K562 (cell line): ENCODE data around the gene FAM89B. TPM values are rescaled to one million over a fixed set of nuclear protein-coding genes. Genes with fewer than 3 reads are reported as not detected.

ENCODE experiments used
- HLTF ChIP-seq: fragments of 450-650 bp; IDR thresholded peaks from 2 replicates; pipeline ENCODE4 v1.6.1; 2016
- LEF1 ChIP-seq: fragments of 450-650 bp; IDR thresholded peaks from 2 replicates; pipeline ENCODE4 v1.6.1; 2016; ENCODE audit warnings: mild to moderate bottlenecking
- MCM3 ChIP-seq: fragments of 450-650 bp; IDR thresholded peaks from 2 replicates; pipeline ENCODE4 v1.6.1; 2016
- MEF2D ChIP-seq: conservative IDR thresholded peaks from 2 replicates; pipeline ENCODE4 v1.6.1; 2016; ENCODE audit warnings: low read depth, missing genetic modification characterization, missing compliant biosample characterization
- MTA3 ChIP-seq: fragments of 450-650 bp; formaldehyde crosslinking; IDR thresholded peaks from 2 replicates; pipeline ENCODE4 v1.6.1; 2017; ENCODE audit warnings: mild to moderate bottlenecking, borderline replicate concordance
- MYNN ChIP-seq, 2 experiments: sonication (generic); formaldehyde crosslinking in 1 of 2; IDR thresholded peaks; 2 replicates each; pipeline versions ENCODE4 v1.5.0 to v1.6.1; 2016 to 2020; ENCODE audit warnings: antibody characterized with exemption in 1 of 2, missing genetic modification reagents in 1 of 2
- POLR2AphosphoS2 ChIP-seq: IDR thresholded peaks from 2 replicates; pipeline ENCODE4 v1.6.1; 2012; ENCODE audit warnings: low read length, improper control_type of control experiment
- RAD21 ChIP-seq, 2 experiments: fragments of 250-450 bp in 1 of 2; fragments of 450-650 bp in 1 of 2; sonication (Bioruptor Pico) in 1 of 2; formaldehyde crosslinking in 1 of 2; IDR thresholded peaks in 1 of 2; conservative IDR thresholded peaks in 1 of 2; 2 replicates each; pipeline versions ENCODE4 v1.4.0 to v1.8.0; 2020 to 2022; ENCODE audit warnings: mild to moderate bottlenecking in 2 of 2, moderate library complexity in 1 of 2
- SAFB2 ChIP-seq: fragments of 200-400 bp; formaldehyde crosslinking; IDR thresholded peaks from 2 replicates; pipeline ENCODE4 v1.6.1; 2018; ENCODE audit warnings: borderline replicate concordance, low read length, low read depth, moderate library complexity; ENCODE audit not compliant: severe bottlenecking
- SIRT6 ChIP-seq: IDR thresholded peaks from one replicate; pipeline ENCODE4 v1.6.1; 2012; ENCODE audit warnings: low read depth, mild to moderate bottlenecking, control low read depth, inconsistent platforms, low read length, moderate library complexity
- SMARCC2 ChIP-seq: fragments of 450-650 bp; IDR thresholded peaks from 2 replicates; pipeline ENCODE4 v1.6.1; 2017; ENCODE audit warnings: antibody characterized with exemption, moderate library complexity, mild to moderate bottlenecking, low read depth
- SMC3 ChIP-seq: conservative IDR thresholded peaks from 2 replicates; pipeline ENCODE4 v1.6.1; 2011; ENCODE audit warnings: low read depth, low read length, improper control_type of control experiment; ENCODE audit not compliant: insufficient read depth
- TAL1 ChIP-seq: fragments of 450-650 bp; IDR thresholded peaks from 2 replicates; pipeline ENCODE4 v1.6.1; 2016; ENCODE audit warnings: mild to moderate bottlenecking
- TARDBP ChIP-seq: fragments of 450-650 bp; IDR thresholded peaks from 2 replicates; pipeline ENCODE4 v1.6.1; 2016
- TBP ChIP-seq: optimal IDR thresholded peaks from 2 replicates; pipeline ENCODE3; 2011; ENCODE audit warnings: low read depth, low read length, improper control_type of control experiment
- ZNF507 ChIP-seq: conservative IDR thresholded peaks from 2 replicates; pipeline ENCODE4 v1.6.1; 2017; ENCODE audit warnings: missing genetic modification characterization, missing compliant biosample characterization
- ZNF780A ChIP-seq: fragments of 250-450 bp; sonication (Bioruptor Pico); IDR thresholded peaks from 2 replicates; pipeline ENCODE4 v1.5.0; 2021; ENCODE audit warnings: mild to moderate bottlenecking
- polyA plus RNA-seq, 8 experiments: library from polyadenylated mRNA; depleted of rRNA in 4 of 8; stranded (reverse) in 5 of 8; unstranded in 3 of 8; fragments of >200 nt; fragmentation: Nextera tagmentation in 2 of 8; fragmentation: Illumina TruSeq in 1 of 8; extraction: Ambion mirVana in 2 of 8; extraction: Trizol in 1 of 8; gene quantifications; 2 replicates each; pipeline versions ENCODE4 v1.2.1 to v1.2.3, GENCODE V29; 2011 to 2014; ENCODE audit warnings: inconsistent platforms in 1 of 8, missing spikeins in 1 of 8
- total RNA-seq, 7 experiments: library from RNA; depleted of rRNA in 6 of 7; stranded (reverse); fragments of >200 nt in 6 of 7; fragmentation: Illumina TruSeq in 2 of 7; extraction: Trizol in 2 of 7; gene quantifications; 2 replicates each; pipeline versions ENCODE4 v1.2.1 to v1.2.3, GENCODE V29; 2011 to 2021; ENCODE audit warnings: low replicate concordance in 1 of 7
- TF ChIP-seq, protein P1 (sequence below), 3 experiments: fragments of 200-800 bp in 1 of 3; fragments of 250-450 bp in 1 of 3; fragments of 450-650 bp in 1 of 3; sonication (Bioruptor Pico) in 1 of 3; sonication (Bioruptor generic) in 1 of 3; formaldehyde crosslinking in 1 of 3; IDR thresholded peaks; 2 replicates each; pipeline versions ENCODE4 v1.6.1 to v1.8.0; 2016 to 2022; ENCODE audit warnings: mild to moderate bottlenecking in 2 of 3, missing genetic modification characterization in 2 of 3, missing compliant biosample characterization in 1 of 3, moderate library complexity in 1 of 3
- TF ChIP-seq, protein P2 (sequence below), 2 experiments: fragments of 450-650 bp; conservative IDR thresholded peaks; 2 replicates each; pipeline ENCODE4 v1.6.1; 2017; ENCODE audit warnings: mild to moderate bottlenecking in 2 of 2, moderate library complexity in 2 of 2
- TF ChIP-seq, protein P3 (sequence below): fragments of 250-450 bp; sonication (Bioruptor Pico); IDR thresholded peaks from 2 replicates; pipeline ENCODE4 v1.8.0; 2021; ENCODE audit warnings: mild to moderate bottlenecking, moderate library complexity

FAM89B gene
- total and polyA plus RNA-seq, 9 of the 15 experiments (the other 6 are each of a cell fraction or from before 2014, with no cell fraction given): 0.32 to 27.6 (median 11.9) TPM

DNA sequence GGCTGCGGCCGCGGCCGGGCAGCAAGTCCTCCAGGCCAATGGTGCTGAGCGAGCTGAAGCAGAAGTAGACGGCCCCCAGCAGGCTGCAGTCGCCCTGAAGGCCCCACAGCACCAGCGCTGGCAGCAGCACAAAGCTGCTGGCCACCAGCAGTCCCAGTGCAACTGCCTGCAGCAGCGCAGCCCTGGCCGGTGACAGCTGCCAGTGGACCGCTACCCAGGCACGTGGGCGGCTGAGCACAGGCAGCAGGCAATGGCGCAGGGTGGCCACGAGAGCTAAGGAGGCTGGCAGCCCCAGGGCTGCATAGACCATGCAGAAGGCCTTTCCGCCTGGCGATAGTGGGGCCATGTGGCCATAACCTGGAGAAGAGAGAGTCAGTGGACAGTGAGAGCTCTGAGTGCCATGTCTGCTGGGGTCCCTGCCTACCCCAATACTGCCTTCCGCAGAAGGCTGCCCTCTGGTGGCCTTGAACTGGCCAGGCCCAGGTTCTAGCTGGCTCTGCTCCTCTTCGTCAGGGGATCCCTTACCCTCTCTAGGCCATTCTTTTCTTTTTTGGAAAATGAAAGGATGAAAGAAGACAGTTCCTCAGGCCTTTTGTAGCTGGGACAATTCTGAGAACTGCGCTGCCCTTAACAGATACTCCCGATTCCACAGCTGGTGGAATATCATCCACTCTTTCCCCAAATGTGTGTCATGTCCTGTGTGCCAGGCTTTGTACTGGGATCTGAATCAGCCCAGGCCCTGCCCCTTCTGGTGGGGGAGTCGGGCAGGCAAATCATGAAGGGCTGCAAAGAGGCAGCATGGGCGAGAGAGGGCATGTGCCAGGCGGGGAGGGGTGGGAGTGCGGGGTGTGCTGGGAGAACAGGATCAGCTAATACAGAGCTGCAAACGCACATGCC, 21.4 kb downstream of the FAM89B start (continued):
- TF ChIP-seq, protein P1, sequence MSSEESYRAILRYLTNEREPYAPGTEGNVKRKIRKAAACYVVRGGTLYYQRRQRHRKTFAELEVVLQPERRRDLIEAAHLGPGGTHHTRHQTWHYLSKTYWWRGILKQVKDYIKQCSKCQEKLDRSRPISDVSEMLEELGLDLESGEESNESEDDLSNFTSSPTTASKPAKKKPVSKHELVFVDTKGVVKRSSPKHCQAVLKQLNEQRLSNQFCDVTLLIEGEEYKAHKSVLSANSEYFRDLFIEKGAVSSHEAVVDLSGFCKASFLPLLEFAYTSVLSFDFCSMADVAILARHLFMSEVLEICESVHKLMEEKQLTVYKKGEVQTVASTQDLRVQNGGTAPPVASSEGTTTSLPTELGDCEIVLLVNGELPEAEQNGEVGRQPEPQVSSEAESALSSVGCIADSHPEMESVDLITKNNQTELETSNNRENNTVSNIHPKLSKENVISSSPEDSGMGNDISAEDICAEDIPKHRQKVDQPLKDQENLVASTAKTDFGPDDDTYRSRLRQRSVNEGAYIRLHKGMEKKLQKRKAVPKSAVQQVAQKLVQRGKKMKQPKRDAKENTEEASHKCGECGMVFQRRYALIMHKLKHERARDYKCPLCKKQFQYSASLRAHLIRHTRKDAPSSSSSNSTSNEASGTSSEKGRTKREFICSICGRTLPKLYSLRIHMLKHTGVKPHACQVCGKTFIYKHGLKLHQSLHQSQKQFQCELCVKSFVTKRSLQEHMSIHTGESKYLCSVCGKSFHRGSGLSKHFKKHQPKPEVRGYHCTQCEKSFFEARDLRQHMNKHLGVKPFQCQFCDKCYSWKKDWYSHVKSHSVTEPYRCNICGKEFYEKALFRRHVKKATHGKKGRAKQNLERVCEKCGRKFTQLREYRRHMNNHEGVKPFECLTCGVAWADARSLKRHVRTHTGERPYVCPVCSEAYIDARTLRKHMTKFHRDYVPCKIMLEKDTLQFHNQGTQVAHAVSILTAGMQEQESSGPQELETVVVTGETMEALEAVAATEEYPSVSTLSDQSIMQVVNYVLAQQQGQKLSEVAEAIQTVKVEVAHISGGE (CRISPR knock-in tag; IDR thresholded peaks at IDR 0.05): no peak
- TF ChIP-seq POLR2AphosphoS2: peak; percentile 60; the same call in 1 of the 2 replicates
- TF ChIP-seq SMC3: peak; percentile 56
- TF ChIP-seq, protein P2, sequence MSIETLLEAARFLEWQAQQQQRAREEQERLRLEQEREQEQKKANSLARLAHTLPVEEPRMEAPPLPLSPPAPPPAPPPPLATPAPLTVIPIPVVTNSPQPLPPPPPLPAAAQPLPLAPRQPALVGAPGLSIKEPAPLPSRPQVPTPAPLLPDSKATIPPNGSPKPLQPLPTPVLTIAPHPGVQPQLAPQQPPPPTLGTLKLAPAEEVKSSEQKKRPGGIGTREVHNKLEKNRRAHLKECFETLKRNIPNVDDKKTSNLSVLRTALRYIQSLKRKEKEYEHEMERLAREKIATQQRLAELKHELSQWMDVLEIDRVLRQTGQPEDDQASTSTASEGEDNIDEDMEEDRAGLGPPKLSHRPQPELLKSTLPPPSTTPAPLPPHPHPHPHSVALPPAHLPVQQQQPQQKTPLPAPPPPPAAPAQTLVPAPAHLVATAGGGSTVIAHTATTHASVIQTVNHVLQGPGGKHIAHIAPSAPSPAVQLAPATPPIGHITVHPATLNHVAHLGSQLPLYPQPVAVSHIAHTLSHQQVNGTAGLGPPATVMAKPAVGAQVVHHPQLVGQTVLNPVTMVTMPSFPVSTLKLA (conservative IDR thresholded peaks at IDR 0.05): no peak
- TF ChIP-seq TBP: no peak
- no peak for TF ChIP-seq TAL1
- TF ChIP-seq RAD21 (CRISPR knock-in tag; conservative IDR thresholded peaks at IDR 0.05 in 1 of 2, IDR thresholded peaks at IDR 0.05 in 1 of 2): peak; percentile 29 to 54; a peak in 3 of 4 replicates
- TF ChIP-seq SAFB2: no peak
- TF ChIP-seq SIRT6: no peak
- TF ChIP-seq MTA3: no peak
- no peak for TF ChIP-seq MCM3
- TF ChIP-seq SMARCC2: no peak
- TF ChIP-seq, protein P3, sequence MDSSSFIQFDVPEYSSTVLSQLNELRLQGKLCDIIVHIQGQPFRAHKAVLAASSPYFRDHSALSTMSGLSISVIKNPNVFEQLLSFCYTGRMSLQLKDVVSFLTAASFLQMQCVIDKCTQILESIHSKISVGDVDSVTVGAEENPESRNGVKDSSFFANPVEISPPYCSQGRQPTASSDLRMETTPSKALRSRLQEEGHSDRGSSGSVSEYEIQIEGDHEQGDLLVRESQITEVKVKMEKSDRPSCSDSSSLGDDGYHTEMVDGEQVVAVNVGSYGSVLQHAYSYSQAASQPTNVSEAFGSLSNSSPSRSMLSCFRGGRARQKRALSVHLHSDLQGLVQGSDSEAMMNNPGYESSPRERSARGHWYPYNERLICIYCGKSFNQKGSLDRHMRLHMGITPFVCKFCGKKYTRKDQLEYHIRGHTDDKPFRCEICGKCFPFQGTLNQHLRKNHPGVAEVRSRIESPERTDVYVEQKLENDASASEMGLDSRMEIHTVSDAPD (CRISPR knock-in tag): no peak
- TF ChIP-seq MEF2D (tag): no peak
- no peak for TF ChIP-seq ZNF507 (tag)
- no peak for TF ChIP-seq ZNF780A (CRISPR knock-in tag)
- no peak for TF ChIP-seq HLTF
- TF ChIP-seq TARDBP: no peak
- no peak for TF ChIP-seq LEF1
- TF ChIP-seq MYNN (IDR thresholded peaks at IDR 0.05): peak; percentile 45; the same call in 1 of the 2 replicates
- no peak for TF ChIP-seq MYNN (CRISPR knock-in tag; IDR thresholded peaks at IDR 0.05)
